ENCODE results near the gene RAB3GAP2.
"Not testable (repeated sequence)": the region's sequence is repeated elsewhere in the genome, so short reads cannot be mapped to it uniquely, and the experiment has no call there.

The RAB3GAP2 gene

GRCh38 chr1:220236278-220236677, 36.0 kb downstream of the RAB3GAP2 start:
- not testable (repeated sequence) for DNase-seq

GRCh38 chr1:220235462-220235861, 36.8 kb downstream of the RAB3GAP2 start:
- no peak for DNase-seq

- DNase-seq, result no peak
Observed at GRCh38 chr1:220233927-220234326, 38.3 kb downstream of the RAB3GAP2 start.

GRCh38 chr1:220229771-220230170, 42.5 kb downstream of the RAB3GAP2 start:
- no peak for DNase-seq

- DNase-seq, result no peak
Observed at GRCh38 chr1:220227393-220227792, 44.9 kb downstream of the RAB3GAP2 start.

- no peak for DNase-seq
Observed at GRCh38 chr1:220226752-220227151, 45.5 kb downstream of the RAB3GAP2 start.

- no peak for DNase-seq
Observed at GRCh38 chr1:220225957-220226356, 46.3 kb downstream of the RAB3GAP2 start.

- DNase-seq, result no peak
Observed at GRCh38 chr1:220224611-220225124, 47.6 kb downstream of the RAB3GAP2 start.

- DNase-seq, result no peak
Observed at GRCh38 chr1:220224033-220224432, 48.2 kb downstream of the RAB3GAP2 start.

- peak in 1 of 2 donors; percentile 8 for DNase-seq
Observed at GRCh38 chr1:220222939-220223338, 49.3 kb downstream of the RAB3GAP2 start.

GRCh38 chr1:220221670-220222069, 50.6 kb downstream of the RAB3GAP2 start:
- no peak for DNase-seq

- no peak for DNase-seq
Observed at GRCh38 chr1:220221269-220221668, 51.0 kb downstream of the RAB3GAP2 start.

- not testable (repeated sequence) for DNase-seq
Observed at GRCh38 chr1:220220699-220221040, 51.6 kb downstream of the RAB3GAP2 start.

GRCh38 chr1:220219865-220220698, 52.2 kb downstream of the RAB3GAP2 start:
- DNase-seq, result no peak

GRCh38 chr1:220219136-220219442, 53.2 kb downstream of the RAB3GAP2 start:
- DNase-seq, result no peak

GRCh38 chr1:220218397-220219135, 53.7 kb downstream of the RAB3GAP2 start:
- peak; percentile 33 to 38 for DNase-seq

- no peak for DNase-seq
Observed at GRCh38 chr1:220217383-220217988, 54.8 kb downstream of the RAB3GAP2 start.

GRCh38 chr1:220213382-220213983, 58.8 kb downstream of the RAB3GAP2 start:
- no peak for DNase-seq

- no peak for DNase-seq
Observed at GRCh38 chr1:220207411-220207810, 64.8 kb downstream of the RAB3GAP2 start.

- DNase-seq, result not testable (repeated sequence)
Observed at GRCh38 chr1:220204758-220205157, 67.5 kb downstream of the RAB3GAP2 start.

- no peak for DNase-seq
Observed at GRCh38 chr1:220203816-220204215, 68.4 kb downstream of the RAB3GAP2 start.

- DNase-seq, result no peak
Observed at GRCh38 chr1:220198186-220199005, 73.9 kb downstream of the RAB3GAP2 start.

Data from inflammatory macrophage treated with lipopolysaccharide for 1 hour (primary cell).